ENCODE data around the gene S100A14. TPM values are rescaled to one million over a fixed set of nuclear protein-coding genes. Genes with fewer than 3 reads are reported as not detected.

Gene S100A14
- total and polyA plus RNA-seq, 9 of the 15 experiments (the other 6 are each of a cell fraction or from before 2014, with no cell fraction given) = 0.10 to 0.64 (median 0.24) TPM; not detected in 3

- TF ChIP-seq TRIM25 (IDR thresholded peaks at IDR 0.05; ENCODE audit: borderline replicate concordance) (no peak), HDAC3 (IDR thresholded peaks at IDR 0.05; ENCODE audit: borderline replicate concordance, partially characterized antibody) (no peak)
These were observed 44.4 kb downstream of the S100A14 start (continued) for GRCh38 chr1:153571706-153572105.

GRCh38 chr1:153570874-153571273 lies 45.3 kb downstream of the S100A14 start:
- ChIA-PET POLR2A (interaction anchor here (1.0 kb wide), 1 partner anchor 53 kb away, joined by 5 read pairs; no protein-coding TSS in a partner anchor), CTCF (ENCODE audit: low intra/inter-chr PET ratio) (interaction anchor here (0.8 to 1.1 kb wide), 2 partner anchors 38 to 60 kb away, joined by 3 read pairs; no protein-coding TSS in a partner anchor)
- Histone ChIP-seq H3K4me3 (no peak overlapping the region), H3K9me1 (ENCODE audit: control insufficient read depth, insufficient read depth, low read length) (peaks cover 3% of the 10 kb centered on the region), H4K20me1 (replicated peaks; ENCODE audit: control insufficient read depth, insufficient read depth, low read length) (no peaks in the 10 kb centered on the region), H3K27ac (ENCODE audit: extremely low read depth, low read depth, low read length) (no peak overlapping the region), H3K4me1 (replicated peaks in 1 of 2; ENCODE audit: control insufficient read depth in 2 of 2, insufficient read depth in 2 of 2, low read length in 2 of 2) (peaks cover 32% of the 10 kb centered on the region in 2 experiments), H3K9ac (ENCODE audit: insufficient read depth in 1 of 2, low read depth in 2 of 2, low read length in 2 of 2) (no peak overlapping the region), H3K27me3 (ENCODE audit: control insufficient read depth in 2 of 2, insufficient read depth in 2 of 2, low read length in 2 of 2) (no peaks in the 10 kb centered on the region), H3K36me3 (ENCODE audit: control insufficient read depth, insufficient read depth, low read length) (no peaks in the 10 kb centered on the region), H3K4me2 (ENCODE audit: insufficient read depth, low read length) (no peak overlapping the region), H3K9me3 (replicated peaks; ENCODE audit: control insufficient read depth, insufficient read depth, low read depth, low read length) (no peaks in the 10 kb centered on the region), H2AFZ (ENCODE audit: low read depth, low read length) (no peak overlapping the region), H3K79me2 (ENCODE audit: control insufficient read depth, insufficient read depth, low read length) (no peaks in the 10 kb centered on the region)
- BruUV-seq (replicated peaks) = no TSS peak
- ATAC-seq (no peak), DNase-seq (ENCODE audit: extremely low read depth in 1 of 4, low spot score in 3 of 4) (no peak), FAIRE-seq (no peak)
- WGBS (ENCODE audit: insufficient coverage, low coverage, missing lambda C conversion rate) = 61% methylated on average over 4 of the region's 5 CpGs
- intact Hi-C loops (cut with micrococcal nuclease) = no loop called here
- in situ Hi-C loops (cut with MboI) = no loop called here
- TF ChIP-seq NR1H2 (CRISPR knock-in tag; IDR thresholded peaks at IDR 0.05) (no peak), SAFB2 (IDR thresholded peaks at IDR 0.05; ENCODE audit: borderline replicate concordance, low read depth, low read length, severe bottlenecking) (no peak), TEAD2 (tag; IDR thresholded peaks at IDR 0.05) (no peak), TARDBP (IDR thresholded peaks at IDR 0.05) (no peak), LEF1 (IDR thresholded peaks at IDR 0.05) (no peak), HES1 (IDR thresholded peaks at IDR 0.05; ENCODE audit: low read depth) (no peak), RB1 (IDR thresholded peaks at IDR 0.05; ENCODE audit: low read depth) (no peak), VEZF1 (CRISPR knock-in tag; IDR thresholded peaks at IDR 0.05) (no peak), E2F8 (IDR thresholded peaks at IDR 0.05; ENCODE audit: low read depth, partially characterized antibody) (no peak), CBFA2T3 (IDR thresholded peaks at IDR 0.05) (no peak), PHF8 (IDR thresholded peaks at IDR 0.05; ENCODE audit: borderline replicate concordance, low read length) (no peak), ZNF347 (CRISPR knock-in tag; IDR thresholded peaks at IDR 0.05; ENCODE audit: low read depth) (no peak), SRF (CRISPR knock-in tag; IDR thresholded peaks at IDR 0.05) (no peak), SMARCC2 (IDR thresholded peaks at IDR 0.05; ENCODE audit: low read depth) (no peak)

Data from K562 (cell line).